Panc1 (cell line): Measurements from ENCODE around the gene KRR1. TPM values are rescaled to one million over a fixed set of nuclear protein-coding genes. Genes with fewer than 3 reads are reported as not detected.

Experiments
- ATAC-seq: fragments of 200-7000 bp; cut with Tn5 transposase; 2 replicates; pipeline ENCODE4 v1.9.1; 2020; ENCODE audit warnings: mild to moderate bottlenecking, moderate library complexity
- BruUV-seq: library from RNA; stranded (reverse); fragments of 400-500 nt; replicated peaks from 2 replicates; lab custom pipeline; 2021; lab: Mats Ljungman, UMichigan
- CTCF ChIA-PET: fragments of 300-600 bp; sonication (Branson Sonifier 250); formaldehyde crosslinking; loops from one replicate; lab custom pipeline; 2022; ENCODE audit warnings: antibody characterized with exemption; lab: Charles Lee
- POLR2A ChIA-PET: fragments of 300-600 bp; sonication (Branson Sonifier 250); formaldehyde crosslinking; loops from one replicate; lab custom pipeline; 2022; ENCODE audit warnings: antibody characterized with exemption; lab: Charles Lee
- DNase-seq: peaks from one replicate; pipeline ENCODE4 v3.0.0-alpha.2; 2010; ENCODE audit warnings: low read depth, low spot score
- H3K27ac ChIP-seq: 2 replicates; pipeline ENCODE4 v1.5.1; 2011; ENCODE audit warnings: mild to moderate bottlenecking, low read length, inconsistent platforms
- H3K27me3 ChIP-seq: fragments of 200-500 bp; sonication (Bioruptor generic); 2 replicates; pipeline ENCODE4 v1.6.0; 2014; ENCODE audit warnings: low read length, inconsistent platforms; ENCODE audit not compliant: control insufficient read depth, insufficient read depth
- H3K36me3 ChIP-seq: fragments of 200-500 bp; sonication (Bioruptor generic); 2 replicates; pipeline ENCODE4 v1.5.1; 2014; ENCODE audit warnings: inconsistent platforms, mild to moderate bottlenecking, low read length, moderate library complexity; ENCODE audit not compliant: control insufficient read depth, insufficient read depth
- H3K4me1 ChIP-seq: 2 replicates; pipeline ENCODE4 v1.5.1; 2011; ENCODE audit warnings: inconsistent platforms, mild to moderate bottlenecking, low read length, moderate library complexity; ENCODE audit not compliant: control insufficient read depth, insufficient read depth
- H3K4me3 ChIP-seq, 2 experiments: 2 replicates each; pipeline ENCODE4 v1.5.1; 2011 to 2012; ENCODE audit warnings: low read depth in 2 of 2, low read length in 2 of 2, mild to moderate bottlenecking in 2 of 2, inconsistent platforms in 1 of 2, moderate library complexity in 1 of 2
- H3K9me3 ChIP-seq: fragments of 200-500 bp; sonication (Bioruptor generic); 2 replicates; pipeline ENCODE4 v1.5.1; 2014; ENCODE audit warnings: low read depth, mild to moderate bottlenecking, inconsistent platforms, low read length, moderate library complexity; ENCODE audit not compliant: control insufficient read depth, insufficient read depth
- POLR2AphosphoS5 ChIP-seq: IDR thresholded peaks from 2 replicates; pipeline ENCODE4 v1.6.1; 2012; ENCODE audit warnings: mild to moderate bottlenecking, low read depth, low read length, moderate library complexity
- REST ChIP-seq, 2 experiments: IDR thresholded peaks; 2 replicates each; pipeline ENCODE4 v1.6.1; 2011 to 2012; ENCODE audit warnings: low read depth in 2 of 2, control low read depth in 1 of 2, low read length in 1 of 2, mild to moderate bottlenecking in 1 of 2, moderate library complexity in 1 of 2; ENCODE audit not compliant: insufficient read depth in 1 of 2
- SIN3A ChIP-seq: IDR thresholded peaks from 2 replicates; pipeline ENCODE4 v1.6.1; 2012; ENCODE audit warnings: low read depth, mild to moderate bottlenecking, low read length, moderate library complexity, borderline replicate concordance; ENCODE audit not compliant: insufficient read depth
- TCF7L2 ChIP-seq: IDR thresholded peaks from 2 replicates; pipeline ENCODE4 v1.6.1; 2011; ENCODE audit warnings: mild to moderate bottlenecking, low read depth, low read length, inconsistent platforms
- in situ Hi-C: cut with HindIII; loops from 2 replicates; pipeline ENCODE4 v1.10.0; 2016; ENCODE audit warnings: low sequenced_read_pairs, low pct_unique_long_range_greater_than_20kb
- intact Hi-C: fragments of 100-400 bp; cut with micrococcal nuclease; formaldehyde crosslinking; loops from one replicate; pipeline ENCODE4 v1.10.0; 2022; ENCODE audit not compliant: unreplicated experiment
- total RNA-seq: library from RNA; stranded (reverse); gene quantifications from one replicate; pipeline ENCODE4 v1.2.1, GENCODE V29; 2021; ENCODE audit not compliant: unreplicated experiment
- TF ChIP-seq, protein P1 (sequence below): fragments of 450-650 bp; IDR thresholded peaks from 2 replicates; pipeline ENCODE4 v1.5.1; 2017; ENCODE audit warnings: mild to moderate bottlenecking

The KRR1 gene
- total RNA-seq, 1 experiment from 2014 or later: 161 TPM

DNA sequence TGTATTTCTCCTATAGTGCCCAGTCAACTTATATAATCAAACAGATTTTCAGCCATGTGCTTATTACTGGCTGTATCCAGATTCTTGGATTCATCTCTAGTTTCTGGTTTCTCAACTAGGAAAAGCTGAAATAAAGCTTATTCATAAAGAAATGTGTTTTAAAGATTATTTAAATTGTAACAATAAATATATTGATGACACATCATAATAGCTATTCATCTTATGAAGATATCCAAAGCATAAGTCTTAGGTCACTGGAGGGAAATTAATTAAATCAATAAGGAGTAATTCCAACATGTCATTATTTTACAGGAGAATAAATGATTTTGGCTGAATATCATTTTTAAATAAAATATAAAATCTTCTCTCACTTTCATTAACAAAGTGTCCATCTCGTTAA, 32.1 kb upstream of the KRR1 start:
- DNase-seq: no peak
- no TSS peak for BruUV-seq
- H3K27me3 ChIP-seq: no peaks in the 10 kb centered on the region
- H3K36me3 ChIP-seq: no peaks in the 10 kb centered on the region
- no peak overlapping the region for H3K27ac ChIP-seq
- no peaks in the 10 kb centered on the region for H3K9me3 ChIP-seq
- no peak for ATAC-seq
- no peak overlapping the region for H3K4me3 ChIP-seq
- intact Hi-C loops (no loop called here), in situ Hi-C loops (no loop called here)
- no peaks in the 10 kb centered on the region for H3K4me1 ChIP-seq
- TF ChIP-seq REST (IDR thresholded peaks at IDR 0.05; ENCODE audit: insufficient read depth in 1 of 2, low read depth in 2 of 2, low read length in 1 of 2): no peak
- no peak for TF ChIP-seq POLR2AphosphoS5
- no peak for TF ChIP-seq SIN3A
- no peak for TF ChIP-seq TCF7L2
- TF ChIP-seq, protein P1, sequence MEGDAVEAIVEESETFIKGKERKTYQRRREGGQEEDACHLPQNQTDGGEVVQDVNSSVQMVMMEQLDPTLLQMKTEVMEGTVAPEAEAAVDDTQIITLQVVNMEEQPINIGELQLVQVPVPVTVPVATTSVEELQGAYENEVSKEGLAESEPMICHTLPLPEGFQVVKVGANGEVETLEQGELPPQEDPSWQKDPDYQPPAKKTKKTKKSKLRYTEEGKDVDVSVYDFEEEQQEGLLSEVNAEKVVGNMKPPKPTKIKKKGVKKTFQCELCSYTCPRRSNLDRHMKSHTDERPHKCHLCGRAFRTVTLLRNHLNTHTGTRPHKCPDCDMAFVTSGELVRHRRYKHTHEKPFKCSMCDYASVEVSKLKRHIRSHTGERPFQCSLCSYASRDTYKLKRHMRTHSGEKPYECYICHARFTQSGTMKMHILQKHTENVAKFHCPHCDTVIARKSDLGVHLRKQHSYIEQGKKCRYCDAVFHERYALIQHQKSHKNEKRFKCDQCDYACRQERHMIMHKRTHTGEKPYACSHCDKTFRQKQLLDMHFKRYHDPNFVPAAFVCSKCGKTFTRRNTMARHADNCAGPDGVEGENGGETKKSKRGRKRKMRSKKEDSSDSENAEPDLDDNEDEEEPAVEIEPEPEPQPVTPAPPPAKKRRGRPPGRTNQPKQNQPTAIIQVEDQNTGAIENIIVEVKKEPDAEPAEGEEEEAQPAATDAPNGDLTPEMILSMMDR: no peak
- ChIA-PET POLR2A (no interaction called here), CTCF (no interaction called here)

- Histone ChIP-seq H3K27ac (no peak overlapping the region; the same call in 1 of the 2 replicates), H3K4me1 (no peaks in the 10 kb centered on the region), H3K9me3 (no peaks in the 10 kb centered on the region), H3K27me3 (no peaks in the 10 kb centered on the region), H3K4me3 (no peak overlapping the region), H3K36me3 (no peaks in the 10 kb centered on the region)
- POLR2A ChIA-PET: interaction anchor here (0.6 kb wide), 1 partner anchor 472 kb away, joined by 8 read pairs; no protein-coding TSS in a partner anchor
- no peak for TF ChIP-seq POLR2AphosphoS5
- TF ChIP-seq, protein P1: no peak
- ATAC-seq: no peak
- in situ Hi-C loops: no loop called here
- CTCF ChIA-PET: no interaction called here
- no TSS peak for BruUV-seq
- intact Hi-C loops: no loop called here
- DNase-seq: no peak
Observed at GRCh38 chr12:75542942-75543341, 31.5 kb upstream of the KRR1 start.
